Right lobe of liver (tissue), 4 donors: Measurements from ENCODE around the gene CFAP100.

ENCODE experiments used
- CTCF ChIP-seq, 4 donors: fragments of 200-600 bp in 3 of 4; fragments of 450-650 bp in 1 of 4; IDR thresholded peaks; one replicate each; pipeline versions ENCODE4 v1.5.1 to v1.8.0; 2016 to 2022; ENCODE audit warnings: antibody characterized with exemption in 4 of 4, mild to moderate bottlenecking in 2 of 4
- POLR2A ChIP-seq: fragments of 450-650 bp; IDR thresholded peaks from one replicate; pipeline ENCODE4 v1.6.1; 2017; ENCODE audit warnings: antibody characterized with exemption, mild to moderate bottlenecking
- donor health status: DM: no; HTN: no; CAD: no.
- donor health status: DM: no; HTN: no; CAD: no.
- donor health status: DM: no; HTN: yes; CAD: no.

GRCh38 chr3:126466886-126467610, 72.3 kb downstream of the CFAP100 start:
- TF ChIP-seq CTCF (IDR thresholded peaks at IDR 0.05), result no peak
- TF ChIP-seq POLR2A, result peak; percentile 89
